NCI-H1694 (cell line): ENCODE data around the gene KLHDC8B.

Source experiments
- DNase-seq: peaks from one replicate; lab custom pipeline; 2025; lab: John Stamatoyannopoulos, UW

The KLHDC8B gene

GRCh38 chr3:49171119-49171774 lies at the start of gene KLHDC8B:
TSS of gene KLHDC8B (plus strand) at chr3:49171598. CDS start at chr3:49172770, 1,172 bp downstream.
- DNase-seq: peak; percentile 0

GRCh38 chr3:49122022-49122421 lies 49.4 kb upstream of the KLHDC8B start:
- no peak for DNase-seq

- no peak for DNase-seq
These were observed 48.9 kb upstream of the KLHDC8B start for GRCh38 chr3:49122451-49122850.

DNA sequence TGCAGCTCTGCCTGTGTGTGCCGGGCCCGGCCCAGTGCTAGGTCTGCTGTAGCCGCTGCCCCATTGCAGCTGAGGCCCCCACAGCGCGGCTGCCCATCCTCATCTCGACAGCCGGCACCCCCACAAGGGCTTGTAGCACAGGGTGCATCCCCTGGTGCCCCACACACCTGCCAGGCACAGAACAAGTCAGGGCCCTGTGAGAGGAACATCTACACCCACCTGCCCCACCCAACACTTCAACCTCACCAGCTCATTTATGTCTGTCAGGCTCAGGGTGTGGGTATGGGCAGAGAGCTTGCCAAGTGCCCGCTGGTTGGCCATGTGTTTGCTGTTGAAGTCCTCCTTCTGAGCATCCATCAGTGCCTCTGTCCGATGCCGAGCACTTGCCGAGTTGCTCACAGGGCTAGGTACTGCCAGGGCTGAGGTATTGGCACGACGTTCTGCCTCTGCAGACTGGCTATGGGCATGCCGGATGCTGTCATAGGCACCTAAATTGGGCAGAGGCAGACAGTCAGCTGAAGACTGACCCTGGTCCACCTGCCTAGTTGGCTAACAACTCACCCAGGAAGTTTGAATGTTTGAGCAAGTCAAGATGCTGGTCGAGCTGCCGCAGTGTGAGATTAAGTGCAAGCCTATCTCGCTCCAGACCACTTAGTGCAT lies 48.4 kb upstream of the KLHDC8B start:
- DNase-seq: no peak

GRCh38 chr3:49123687-49124086 lies 47.7 kb upstream of the KLHDC8B start:
- DNase-seq: no peak

GRCh38 chr3:49124203-49124602 lies 47.2 kb upstream of the KLHDC8B start:
- no peak for DNase-seq

- no peak for DNase-seq
These were observed 46.3 kb upstream of the KLHDC8B start for GRCh38 chr3:49124991-49125670.

DNA sequence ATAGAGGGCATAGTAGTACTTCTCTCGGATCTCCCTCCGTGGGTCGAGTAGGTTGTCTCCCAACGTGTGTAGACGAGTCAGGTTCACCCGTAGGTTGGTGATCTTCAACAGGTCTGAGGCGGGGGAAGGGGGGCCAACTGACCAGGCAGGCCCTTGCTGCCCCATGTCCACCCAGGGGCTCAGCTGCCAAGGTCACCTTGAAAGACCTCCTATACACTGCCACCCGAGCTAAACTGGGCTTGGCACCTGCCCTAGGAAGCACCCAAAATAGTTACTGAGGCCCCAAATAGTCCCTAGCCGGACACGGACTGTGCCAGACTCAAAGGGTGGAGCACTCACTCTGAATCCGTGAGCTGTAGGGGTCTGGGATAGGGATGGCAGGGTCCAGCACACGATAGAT lies 40.4 kb upstream of the KLHDC8B start:
- DNase-seq: no peak

DNA sequence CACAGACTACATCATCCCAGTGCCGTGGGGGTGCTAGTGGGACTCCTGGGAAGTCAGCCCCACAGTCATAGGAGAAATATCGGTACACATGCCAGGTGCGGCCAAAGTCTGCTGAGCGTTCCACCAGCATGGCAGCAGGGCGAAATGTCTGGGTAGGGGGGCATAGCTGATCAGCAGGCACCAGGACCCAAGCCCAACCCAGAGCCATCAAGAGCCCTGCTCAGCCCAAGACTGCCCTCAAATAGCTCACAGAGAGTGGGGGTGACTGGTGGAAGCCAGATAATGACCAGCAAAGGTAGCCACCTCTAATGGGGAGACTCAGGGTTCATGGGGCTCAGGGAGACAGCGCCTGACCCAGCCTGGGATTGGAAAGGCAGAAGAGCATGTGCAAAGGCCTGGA lies 39.8 kb upstream of the KLHDC8B start:
- DNase-seq: no peak

DNA sequence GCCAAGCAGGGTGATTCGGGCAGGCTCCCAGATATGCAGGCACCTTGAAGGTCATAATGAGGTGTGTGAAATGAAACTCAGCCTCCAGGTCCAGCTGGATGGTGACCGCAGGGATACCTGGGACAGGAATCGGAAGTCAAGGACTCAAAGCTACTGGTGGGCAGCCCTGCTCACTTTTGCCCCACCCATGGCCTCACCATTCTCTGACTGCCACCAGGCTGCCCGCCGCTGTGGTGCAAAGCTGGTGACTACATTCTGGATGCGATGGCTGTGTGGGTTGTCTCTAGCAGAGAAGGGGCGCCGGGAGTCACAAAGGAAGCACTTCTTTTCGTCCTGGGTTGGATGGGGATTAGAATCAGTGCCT lies 39.3 kb upstream of the KLHDC8B start:
- no peak for DNase-seq

- no peak for DNase-seq
These were observed 38.8 kb upstream of the KLHDC8B start, which contains the start of gene LAMB2 for GRCh38 chr3:49132437-49133225. TSS of gene LAMB2 (minus strand) at chr3:49133050. CDS start at chr3:49132867, 183 bp downstream.

DNA sequence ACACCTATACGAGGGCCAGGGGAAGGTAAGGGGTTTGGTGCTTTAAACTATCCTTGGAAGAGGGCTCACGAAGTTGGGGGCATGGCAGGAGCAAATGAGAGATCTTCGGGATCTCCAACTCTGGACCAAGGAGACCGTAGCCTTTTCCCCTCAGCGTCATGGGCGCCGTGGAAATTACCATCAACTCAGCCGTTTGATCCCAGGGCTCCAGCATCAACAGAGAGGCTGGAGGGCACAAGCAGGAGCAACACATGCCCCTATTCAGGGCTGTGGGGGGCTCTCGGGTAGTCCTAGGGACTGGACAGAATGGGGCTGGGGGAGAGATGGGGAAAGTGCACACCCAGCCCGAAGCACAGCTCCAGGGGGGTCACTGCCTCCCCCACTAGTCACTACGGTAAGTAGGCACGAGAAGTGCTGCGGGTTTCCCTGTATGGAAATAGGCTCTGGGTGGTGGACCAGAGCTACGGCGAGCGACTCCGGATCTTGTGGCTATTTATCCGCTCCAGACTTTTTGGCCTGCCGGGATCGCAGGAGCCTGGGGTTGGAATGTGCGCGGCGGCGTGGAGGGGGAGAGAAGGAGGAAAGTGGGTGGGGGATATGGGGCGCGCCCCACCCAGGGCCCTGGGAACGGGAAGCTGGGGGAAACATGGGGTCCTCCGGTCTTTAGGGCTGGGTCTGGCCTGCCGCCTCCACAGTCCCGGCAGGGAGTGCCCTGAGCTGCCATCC lies 38.0 kb upstream of the KLHDC8B start:
- no peak for DNase-seq

DNA sequence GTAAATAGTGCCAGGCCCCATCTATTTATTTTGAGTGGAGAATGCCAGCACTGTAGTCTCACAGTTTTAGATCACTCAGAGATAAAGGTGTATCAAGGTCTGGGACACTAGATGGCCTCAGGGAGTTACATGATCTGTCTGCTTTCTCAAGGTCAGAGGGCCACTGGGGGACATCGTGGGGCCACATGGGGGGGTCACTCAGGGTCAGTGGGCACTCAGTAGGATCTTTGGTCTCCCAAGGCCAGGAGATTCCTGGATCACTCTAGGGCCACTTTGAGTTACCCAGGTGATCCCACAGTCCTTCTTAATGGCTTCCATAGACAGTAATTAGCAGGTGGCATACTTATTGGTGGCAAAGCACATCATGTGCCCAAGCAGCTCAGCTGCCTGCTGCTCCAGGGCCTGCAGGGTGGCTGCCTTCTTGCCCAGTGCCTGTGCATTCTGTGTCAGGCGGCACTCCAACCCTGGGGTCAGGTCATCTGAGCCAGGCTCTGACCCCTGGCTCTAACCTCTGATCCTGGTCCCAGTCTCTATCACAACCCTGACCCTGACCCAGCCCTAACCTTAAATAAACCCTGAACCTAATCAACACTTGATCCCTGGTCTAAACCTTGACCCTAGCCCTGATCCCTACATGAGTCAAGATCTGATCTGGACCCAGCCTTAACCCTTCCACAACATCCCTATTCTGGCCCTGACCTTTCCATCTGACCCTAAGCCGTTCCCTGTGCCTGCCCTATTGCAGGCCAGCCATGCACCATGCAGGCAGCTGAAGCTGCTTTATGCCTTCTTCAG lies 36.7 kb upstream of the KLHDC8B start:
- no peak for DNase-seq

GRCh38 chr3:49135499-49135898 lies 35.9 kb upstream of the KLHDC8B start:
- DNase-seq: no peak

- DNase-seq: no peak
These were observed 31.3 kb upstream of the KLHDC8B start for GRCh38 chr3:49140080-49140479.

GRCh38 chr3:49148159-49148558 lies 23.2 kb upstream of the KLHDC8B start:
- no peak for DNase-seq

GRCh38 chr3:49151610-49152009 lies 19.8 kb upstream of the KLHDC8B start:
- no peak for DNase-seq

GRCh38 chr3:49153349-49153912 lies 18.0 kb upstream of the KLHDC8B start:
- no peak for DNase-seq

GRCh38 chr3:49157289-49157688 lies 14.1 kb upstream of the KLHDC8B start:
- no peak for DNase-seq

- no peak for DNase-seq
These were observed 13.2 kb upstream of the KLHDC8B start for GRCh38 chr3:49158103-49158709.
